Erythroblast (primary cell): ENCODE data around the gene CACNA2D1.

ENCODE experiments used
- GATA1 ChIP-seq: IDR thresholded peaks from 2 replicates; pipeline ENCODE4 v1.6.1; 2011; ENCODE audit warnings: low read depth, mild to moderate bottlenecking, control low read depth, low read length, moderate library complexity
- POLR2A ChIP-seq: IDR thresholded peaks from 2 replicates; pipeline ENCODE4 v1.6.1; 2011; ENCODE audit warnings: mild to moderate bottlenecking, low read length

DNA sequence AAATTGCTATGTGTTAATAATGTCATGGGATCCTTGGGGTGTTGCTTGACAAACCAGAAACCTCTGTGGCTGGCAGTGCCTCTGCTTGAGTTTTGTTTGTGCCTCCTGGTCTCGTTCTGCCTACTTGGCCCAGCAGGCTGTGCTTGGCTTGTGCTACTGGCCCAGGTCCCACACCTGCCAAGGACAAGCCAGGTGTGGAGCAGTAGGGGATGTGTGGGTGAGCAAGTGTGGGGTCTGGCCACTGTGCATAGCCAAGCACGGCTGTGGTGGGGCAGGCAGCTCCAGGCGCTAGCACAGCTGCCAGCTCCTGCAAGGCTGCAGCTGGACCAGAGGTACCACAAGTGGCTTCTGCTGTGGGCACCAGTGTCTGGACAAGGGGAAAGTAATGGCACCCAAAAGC lies 524.1 kb downstream of the CACNA2D1 start:
- TF ChIP-seq POLR2A (no peak), GATA1 (no peak)
